ENCODE data around the gene HCFC1R1. TPM values are rescaled to one million over a fixed set of nuclear protein-coding genes. Genes with fewer than 3 reads are reported as not detected.

HCFC1R1 gene
- total and polyA plus RNA-seq, 8 donors = 25.1 to 66.6 (median 32.8) TPM

- intact Hi-C loops (cut with DNase I) = no loop called here
- no peak for TF ChIP-seq CTCF (IDR thresholded peaks at IDR 0.05)
- peak; percentile 7 for ATAC-seq
- no peak overlapping the region for H3K27ac ChIP-seq
- H3K4me3 ChIP-seq = no peak overlapping the region
- H3K9me3 ChIP-seq = no peaks in the 10 kb centered on the region
- DNase-seq = peak in 1 of 4 donors; percentile 86
- H3K27me3 ChIP-seq = peaks cover 8 to 86% of the 10 kb centered on the region in 2 donors
- H3K4me1 ChIP-seq = peaks cover 7 to 38% of the 10 kb centered on the region in 2 donors
- H3K36me3 ChIP-seq = no peaks in the 10 kb centered on the region
Observed at GRCh38 chr16:3012246-3012645, 11.5 kb downstream of the HCFC1R1 start.

GRCh38 chr16:3010510-3010909, 13.2 kb downstream of the HCFC1R1 start:
- H3K4me1 ChIP-seq = peaks cover 7 to 55% of the 10 kb centered on the region in 2 donors
- H3K36me3 ChIP-seq = no peaks in the 10 kb centered on the region
- no peak for TF ChIP-seq CTCF (IDR thresholded peaks at IDR 0.05)
- peaks cover 12 to 94% of the 10 kb centered on the region in 2 donors for H3K27me3 ChIP-seq
- no peaks in the 10 kb centered on the region for H3K9me3 ChIP-seq
- no peak overlapping the region for H3K4me3 ChIP-seq
- H3K27ac ChIP-seq = no peak overlapping the region
- DNase-seq (no peak), ATAC-seq (no peak)
- intact Hi-C loops (cut with DNase I) = no loop called here

- Histone ChIP-seq H3K27ac (peak overlapping the region; percentile 72 to 89), H3K4me1 (peaks cover 7 to 62% of the 10 kb centered on the region in 2 donors), H3K27me3 (peaks cover 14 to 95% of the 10 kb centered on the region in 2 donors), H3K36me3 (no peaks in the 10 kb centered on the region), H3K4me3 (no peak overlapping the region), H3K9me3 (no peaks in the 10 kb centered on the region)
- no peak for TF ChIP-seq CTCF (IDR thresholded peaks at IDR 0.05)
- intact Hi-C loops (cut with DNase I) = no loop called here
- peak; percentile 72 for ATAC-seq
- DNase-seq = peak in 2 of 4 donors; percentile 79 to 91
Observed at GRCh38 chr16:3009568-3010390, 14.0 kb downstream of the HCFC1R1 start.

- intact Hi-C loops (cut with DNase I) = no loop called here
- ATAC-seq = no peak
- H3K27ac ChIP-seq = peak overlapping the region in 1 of 2 donors; percentile 89
- no peak for TF ChIP-seq CTCF (IDR thresholded peaks at IDR 0.05)
- H3K9me3 ChIP-seq = no peaks in the 10 kb centered on the region
- DNase-seq = no peak
- peaks cover 7 to 62% of the 10 kb centered on the region in 2 donors for H3K4me1 ChIP-seq
- no peak overlapping the region for H3K4me3 ChIP-seq
- H3K36me3 ChIP-seq = no peaks in the 10 kb centered on the region
- peaks cover 14 to 88% of the 10 kb centered on the region in 2 donors for H3K27me3 ChIP-seq
Observed at GRCh38 chr16:3008690-3009037, 15.1 kb downstream of the HCFC1R1 start.

GRCh38 chr16:3007957-3008689, 15.6 kb downstream of the HCFC1R1 start:
- ATAC-seq (no peak), DNase-seq (peak in 1 of 4 donors; percentile 74)
- Histone ChIP-seq H3K27me3 (peaks cover 14 to 82% of the 10 kb centered on the region in 2 donors), H3K4me3 (peak overlapping the region in 1 of 2 donors; percentile 26), H3K4me1 (peaks cover 7 to 66% of the 10 kb centered on the region in 2 donors), H3K27ac (peak overlapping the region in 1 of 2 donors; percentile 89), H3K9me3 (no peaks in the 10 kb centered on the region), H3K36me3 (no peaks in the 10 kb centered on the region)
- no peak for TF ChIP-seq CTCF (IDR thresholded peaks at IDR 0.05)
- intact Hi-C loops (cut with DNase I) = no loop called here

Data from left lung (tissue), 10 donors.